ENCODE measurements around the gene CSMD2.

CSMD2 gene

GRCh38 chr1:33852711-33853110 lies 312.3 kb downstream of the CSMD2 start:
- TF ChIP-seq CTCF (IDR thresholded peaks at IDR 0.05; ENCODE audit: low read depth, low read length, missing control alignments) = no peak
- DNase-seq (ENCODE audit: low read depth) = no peak
- H3K4me3 ChIP-seq (ENCODE audit: low read depth, low read length) = no peak overlapping the region

GRCh38 chr1:33850481-33850880 lies 314.5 kb downstream of the CSMD2 start:
- no peak for DNase-seq (ENCODE audit: low read depth)
- no peak overlapping the region for H3K4me3 ChIP-seq (ENCODE audit: low read depth, low read length)
- TF ChIP-seq CTCF (IDR thresholded peaks at IDR 0.05; ENCODE audit: low read depth, low read length, missing control alignments) = no peak

GRCh38 chr1:33849211-33849610 lies 315.8 kb downstream of the CSMD2 start:
- no peak for DNase-seq (ENCODE audit: low read depth)
- TF ChIP-seq CTCF (IDR thresholded peaks at IDR 0.05; ENCODE audit: low read depth, low read length, missing control alignments) = no peak

GRCh38 chr1:33848205-33848937 lies 316.7 kb downstream of the CSMD2 start:
- no peak overlapping the region for H3K4me3 ChIP-seq (ENCODE audit: low read depth, low read length)
- TF ChIP-seq CTCF (IDR thresholded peaks at IDR 0.05; ENCODE audit: low read depth, low read length, missing control alignments) = no peak
- DNase-seq (ENCODE audit: low read depth) = no peak

More at GRCh38 chr1:33849211-33849610, 315.8 kb downstream of the CSMD2 start:
- no peak overlapping the region for H3K4me3 ChIP-seq (ENCODE audit: low read depth, low read length)

- DNase-seq (ENCODE audit: low read depth) = no peak
- H3K4me3 ChIP-seq (ENCODE audit: low read depth, low read length) = no peak overlapping the region
- no peak for TF ChIP-seq CTCF (IDR thresholded peaks at IDR 0.05; ENCODE audit: low read depth, low read length, missing control alignments)
Measured at GRCh38 chr1:33846861-33847260, 318.2 kb downstream of the CSMD2 start.

- no peak for TF ChIP-seq CTCF (IDR thresholded peaks at IDR 0.05; ENCODE audit: low read depth, low read length, missing control alignments)
- DNase-seq (ENCODE audit: low read depth) = no peak
- H3K4me3 ChIP-seq (ENCODE audit: low read depth, low read length) = no peak overlapping the region
Measured at GRCh38 chr1:33844166-33844565, 320.9 kb downstream of the CSMD2 start.

GRCh38 chr1:33842348-33842747 lies 322.7 kb downstream of the CSMD2 start:
- TF ChIP-seq CTCF (IDR thresholded peaks at IDR 0.05; ENCODE audit: low read depth, low read length, missing control alignments) = no peak
- no peak for DNase-seq (ENCODE audit: low read depth)

More at GRCh38 chr1:33842348-33842747, 322.7 kb downstream of the CSMD2 start:
- H3K4me3 ChIP-seq (ENCODE audit: low read depth, low read length) = no peak overlapping the region
